HL-60 (cell line): ENCODE results near the gene FBLN7.

Experiments used
- DNase-seq, 2 experiments: peaks; one replicate each; pipeline ENCODE4 v3.0.0-alpha.2; 2010 to 2020; ENCODE audit warnings: low read depth in 1 of 2, low spot score in 1 of 2
- H3K27ac ChIP-seq: fragments of 250-450 bp; sonication (Bioruptor Pico); replicated peaks from 2 replicates; pipeline ENCODE4 v1.5.1; 2020; ENCODE audit warnings: mild to moderate bottlenecking, moderate library complexity
- H3K27me3 ChIP-seq: fragments of 250-450 bp; sonication (Bioruptor Pico); 2 replicates; pipeline ENCODE4 v1.5.1; 2021; ENCODE audit warnings: mild to moderate bottlenecking, moderate library complexity; ENCODE audit not compliant: insufficient read depth, poor library complexity, severe bottlenecking
- H3K4me3 ChIP-seq: replicated peaks from 2 replicates; pipeline ENCODE4 v1.5.1; 2011; ENCODE audit warnings: mild to moderate bottlenecking, control low read depth, low read length; ENCODE audit not compliant: insufficient read depth
- GABPA ChIP-seq: IDR thresholded peaks from 2 replicates; pipeline ENCODE4 v1.6.1; 2012; ENCODE audit warnings: low read depth
- POLR2AphosphoS5 ChIP-seq: IDR thresholded peaks from 2 replicates; pipeline ENCODE4 v1.6.1; 2012; ENCODE audit warnings: low read depth
- SPI1 ChIP-seq: IDR thresholded peaks from 2 replicates; pipeline ENCODE4 v1.6.1; 2012; ENCODE audit warnings: low read depth, mild to moderate bottlenecking, borderline replicate concordance
- TF ChIP-seq, protein P1 (sequence below): IDR thresholded peaks from one replicate; pipeline ENCODE4 v1.5.1; 2011; ENCODE audit warnings: low read length, control low read depth, inconsistent platforms; ENCODE audit not compliant: insufficient read depth
- TF ChIP-seq, protein P2 (sequence below): IDR thresholded peaks from 2 replicates; pipeline ENCODE4 v1.6.1; 2012; ENCODE audit warnings: low read depth; ENCODE audit not compliant: insufficient replicate concordance

The FBLN7 gene

DNA sequence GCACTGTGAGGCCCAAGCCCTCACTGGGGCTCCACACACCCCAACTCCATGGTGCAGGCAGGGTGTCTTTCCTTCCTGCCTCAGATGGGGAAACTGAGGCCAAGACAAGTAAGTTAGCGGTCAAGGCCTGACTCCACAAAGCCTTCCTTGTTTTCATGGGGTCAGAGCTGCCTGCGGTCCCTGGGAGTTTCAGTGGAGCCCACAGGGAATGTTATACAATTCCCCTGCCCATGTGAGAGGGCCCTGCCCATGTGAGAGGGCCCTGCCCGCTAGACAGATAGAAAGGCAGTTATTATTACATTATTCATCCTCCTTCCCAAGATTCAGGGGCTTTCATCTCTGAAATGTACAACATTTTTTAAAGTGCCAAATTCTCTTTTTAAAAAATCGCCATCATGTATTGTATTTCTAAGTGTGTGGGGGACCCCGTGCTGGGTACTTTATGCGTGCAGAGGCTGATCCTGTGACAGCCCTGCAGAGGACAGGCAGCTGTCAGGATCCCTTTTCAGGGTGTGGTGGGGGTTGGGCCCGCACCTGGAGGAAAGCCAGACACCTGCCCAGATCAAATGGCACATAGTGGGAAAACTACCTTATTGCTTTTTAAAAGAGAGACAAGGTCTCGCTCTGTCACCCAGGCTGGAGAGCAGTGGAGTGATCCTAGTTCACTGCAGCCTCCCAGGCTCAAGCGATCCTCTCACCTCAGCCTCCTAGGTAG, 23.4 kb downstream of the FBLN7 start:
- Histone ChIP-seq H3K27ac (no peak overlapping the region), H3K4me3 (no peak overlapping the region), H3K27me3 (no peaks in the 10 kb centered on the region)
- no peak for DNase-seq
- TF ChIP-seq GABPA: no peak
- TF ChIP-seq, protein P1, sequence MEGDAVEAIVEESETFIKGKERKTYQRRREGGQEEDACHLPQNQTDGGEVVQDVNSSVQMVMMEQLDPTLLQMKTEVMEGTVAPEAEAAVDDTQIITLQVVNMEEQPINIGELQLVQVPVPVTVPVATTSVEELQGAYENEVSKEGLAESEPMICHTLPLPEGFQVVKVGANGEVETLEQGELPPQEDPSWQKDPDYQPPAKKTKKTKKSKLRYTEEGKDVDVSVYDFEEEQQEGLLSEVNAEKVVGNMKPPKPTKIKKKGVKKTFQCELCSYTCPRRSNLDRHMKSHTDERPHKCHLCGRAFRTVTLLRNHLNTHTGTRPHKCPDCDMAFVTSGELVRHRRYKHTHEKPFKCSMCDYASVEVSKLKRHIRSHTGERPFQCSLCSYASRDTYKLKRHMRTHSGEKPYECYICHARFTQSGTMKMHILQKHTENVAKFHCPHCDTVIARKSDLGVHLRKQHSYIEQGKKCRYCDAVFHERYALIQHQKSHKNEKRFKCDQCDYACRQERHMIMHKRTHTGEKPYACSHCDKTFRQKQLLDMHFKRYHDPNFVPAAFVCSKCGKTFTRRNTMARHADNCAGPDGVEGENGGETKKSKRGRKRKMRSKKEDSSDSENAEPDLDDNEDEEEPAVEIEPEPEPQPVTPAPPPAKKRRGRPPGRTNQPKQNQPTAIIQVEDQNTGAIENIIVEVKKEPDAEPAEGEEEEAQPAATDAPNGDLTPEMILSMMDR: no peak
- TF ChIP-seq SPI1: no peak
- TF ChIP-seq POLR2AphosphoS5: no peak
- TF ChIP-seq, protein P2, sequence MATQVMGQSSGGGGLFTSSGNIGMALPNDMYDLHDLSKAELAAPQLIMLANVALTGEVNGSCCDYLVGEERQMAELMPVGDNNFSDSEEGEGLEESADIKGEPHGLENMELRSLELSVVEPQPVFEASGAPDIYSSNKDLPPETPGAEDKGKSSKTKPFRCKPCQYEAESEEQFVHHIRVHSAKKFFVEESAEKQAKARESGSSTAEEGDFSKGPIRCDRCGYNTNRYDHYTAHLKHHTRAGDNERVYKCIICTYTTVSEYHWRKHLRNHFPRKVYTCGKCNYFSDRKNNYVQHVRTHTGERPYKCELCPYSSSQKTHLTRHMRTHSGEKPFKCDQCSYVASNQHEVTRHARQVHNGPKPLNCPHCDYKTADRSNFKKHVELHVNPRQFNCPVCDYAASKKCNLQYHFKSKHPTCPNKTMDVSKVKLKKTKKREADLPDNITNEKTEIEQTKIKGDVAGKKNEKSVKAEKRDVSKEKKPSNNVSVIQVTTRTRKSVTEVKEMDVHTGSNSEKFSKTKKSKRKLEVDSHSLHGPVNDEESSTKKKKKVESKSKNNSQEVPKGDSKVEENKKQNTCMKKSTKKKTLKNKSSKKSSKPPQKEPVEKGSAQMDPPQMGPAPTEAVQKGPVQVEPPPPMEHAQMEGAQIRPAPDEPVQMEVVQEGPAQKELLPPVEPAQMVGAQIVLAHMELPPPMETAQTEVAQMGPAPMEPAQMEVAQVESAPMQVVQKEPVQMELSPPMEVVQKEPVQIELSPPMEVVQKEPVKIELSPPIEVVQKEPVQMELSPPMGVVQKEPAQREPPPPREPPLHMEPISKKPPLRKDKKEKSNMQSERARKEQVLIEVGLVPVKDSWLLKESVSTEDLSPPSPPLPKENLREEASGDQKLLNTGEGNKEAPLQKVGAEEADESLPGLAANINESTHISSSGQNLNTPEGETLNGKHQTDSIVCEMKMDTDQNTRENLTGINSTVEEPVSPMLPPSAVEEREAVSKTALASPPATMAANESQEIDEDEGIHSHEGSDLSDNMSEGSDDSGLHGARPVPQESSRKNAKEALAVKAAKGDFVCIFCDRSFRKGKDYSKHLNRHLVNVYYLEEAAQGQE: no peak

DNA sequence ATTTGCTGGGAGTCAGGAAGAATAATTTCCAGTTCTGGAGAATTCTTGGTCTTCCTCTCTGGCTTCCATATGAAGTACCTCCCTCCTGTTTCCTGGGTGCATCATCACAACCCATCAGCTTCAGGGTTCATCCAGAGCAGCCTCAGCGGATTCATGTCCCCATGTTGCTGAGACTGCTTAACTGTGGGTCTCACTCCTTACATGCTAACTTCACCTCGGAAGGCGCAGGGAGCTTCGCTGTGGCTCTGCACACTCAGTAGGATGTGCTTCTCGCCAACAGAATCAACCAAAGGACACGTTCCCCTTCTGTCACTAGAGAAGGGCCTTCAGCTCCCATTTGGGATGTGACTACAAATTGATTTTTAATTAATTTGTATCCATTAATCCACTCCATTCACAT, 24.2 kb downstream of the FBLN7 start:
- TF ChIP-seq SPI1 (no peak), GABPA (no peak), POLR2AphosphoS5 (no peak)
- Histone ChIP-seq H3K27ac (no peak overlapping the region), H3K4me3 (no peak overlapping the region), H3K27me3 (no peaks in the 10 kb centered on the region)
- DNase-seq: no peak

DNA sequence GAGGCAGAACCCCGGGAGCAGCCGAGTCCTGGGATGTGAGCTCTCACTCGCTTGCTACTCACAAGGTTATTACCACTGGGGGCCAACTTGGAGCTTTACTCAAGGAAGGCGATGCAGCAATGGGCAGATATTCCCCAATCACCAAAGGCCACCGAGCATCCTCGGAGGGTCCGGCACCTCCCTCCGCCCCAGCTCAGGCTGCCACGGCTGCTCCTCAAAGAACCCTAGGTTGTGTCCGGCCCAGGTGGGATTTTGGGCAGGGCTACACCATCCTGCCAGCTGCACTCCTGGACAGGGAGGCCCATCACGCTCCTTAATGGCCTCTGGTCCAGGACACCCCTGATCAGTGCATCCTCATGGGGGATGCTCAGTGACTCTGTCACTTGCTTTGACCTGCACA, 24.8 kb downstream of the FBLN7 start:
- Histone ChIP-seq H3K27ac (no peak overlapping the region), H3K4me3 (no peak overlapping the region), H3K27me3 (no peaks in the 10 kb centered on the region)
- no peak for DNase-seq
- TF ChIP-seq POLR2AphosphoS5: no peak
- TF ChIP-seq GABPA: no peak
- TF ChIP-seq SPI1: no peak
- TF ChIP-seq, protein P1: no peak
- TF ChIP-seq, protein P2: no peak

DNA sequence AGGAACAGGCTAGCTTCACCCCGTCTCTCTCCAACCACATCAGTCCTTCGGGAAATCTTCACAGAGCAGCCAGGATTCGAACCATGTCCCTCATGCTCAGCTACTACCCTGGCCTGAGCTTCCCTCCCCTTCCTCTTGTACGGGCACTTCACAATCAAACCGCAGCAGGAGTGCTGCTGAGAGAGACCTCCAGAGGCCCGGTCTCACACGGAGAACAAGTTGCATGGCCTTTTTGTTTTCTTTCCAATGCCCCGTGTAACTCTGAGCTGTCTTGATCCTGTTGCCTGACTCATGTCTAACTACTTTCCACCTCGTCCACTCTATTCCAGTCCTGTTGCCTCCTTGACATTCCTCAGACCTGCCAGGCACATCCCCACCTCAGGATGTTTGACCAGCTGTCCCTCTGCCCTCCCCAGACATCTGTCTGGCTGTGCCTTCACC, 25.4 kb downstream of the FBLN7 start:
- no peak for DNase-seq
- TF ChIP-seq POLR2AphosphoS5: no peak
- TF ChIP-seq, protein P2: no peak
- no peak for TF ChIP-seq SPI1
- no peak for TF ChIP-seq GABPA
- TF ChIP-seq, protein P1: no peak
- Histone ChIP-seq H3K27ac (no peak overlapping the region), H3K27me3 (no peaks in the 10 kb centered on the region), H3K4me3 (no peak overlapping the region)
